ENCODE data around the gene ZFP69B. TPM values are rescaled to one million over a fixed set of nuclear protein-coding genes. Genes with fewer than 3 reads are reported as not detected.

The ZFP69B gene
- polyA plus RNA-seq, 1 donor (not counting 4 experiments of a cell fraction or from before 2014, with no cell fraction given), result 1.9 TPM

DNA sequence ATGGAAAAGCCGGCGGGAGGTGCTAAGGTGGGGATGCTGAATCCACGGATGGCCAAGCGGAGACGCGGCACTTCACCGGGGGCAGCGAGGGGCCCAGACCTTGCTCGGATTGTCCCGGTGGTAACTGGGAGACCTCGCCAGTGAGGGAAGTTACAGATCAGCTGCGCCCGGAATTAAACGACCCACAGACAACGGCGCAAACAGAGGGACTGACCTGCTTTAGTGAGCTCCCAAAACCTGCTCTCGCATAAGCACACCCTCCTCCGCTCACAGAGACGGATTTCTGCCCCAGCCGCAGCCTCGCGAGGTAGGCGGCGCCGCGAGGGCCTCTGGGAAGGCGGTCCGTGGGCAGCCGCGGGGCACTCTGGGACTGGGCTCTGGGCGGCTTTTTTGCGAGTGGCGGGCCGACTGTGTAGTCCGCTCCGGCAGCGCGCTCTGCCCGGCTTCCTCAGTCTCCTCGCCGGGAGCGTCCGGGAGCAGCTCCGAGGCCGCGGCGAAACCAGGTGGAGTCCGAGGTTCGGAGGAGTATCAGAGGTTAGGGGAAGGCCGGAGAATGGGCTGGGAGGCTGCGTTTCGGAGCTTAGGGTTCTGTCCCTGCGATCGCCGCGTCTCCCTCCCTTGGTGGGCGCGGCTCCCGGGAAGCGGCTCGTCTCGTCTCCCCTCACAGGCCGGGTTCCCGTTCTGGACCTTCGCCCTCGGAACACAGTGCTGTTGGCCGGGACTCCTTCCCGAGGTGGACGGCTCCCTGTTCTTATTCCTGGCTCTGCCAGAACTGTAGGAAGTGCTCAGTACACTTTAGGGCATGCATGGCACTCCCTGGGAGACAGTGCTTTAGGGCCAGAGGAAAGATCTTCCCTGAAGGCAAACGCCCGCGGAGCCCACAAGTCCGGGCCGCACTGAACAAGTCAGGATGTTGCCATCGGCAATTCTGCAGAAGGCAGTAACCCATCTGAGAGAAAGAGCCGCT, 58.4 kb downstream of the ZFP69B start, which contains the start of gene EXO5:
EXO5 (plus strand) TSS at position 393 of the 967 bp plus-strand sequence. CDS start 5,778 bp downstream, outside the sequence.
- peak within 1 kb of the TSS; percentile 83 for H3K9ac ChIP-seq (ENCODE audit: control insufficient read depth, extremely low read depth, insufficient read depth, low read length)
- H3K9me1 ChIP-seq (ENCODE audit: control insufficient read depth, extremely low read depth, insufficient read depth, low read length), result no peaks in the 10 kb centered on the region
- TF ChIP-seq EZH2 (IDR thresholded peaks at IDR 0.05; ENCODE audit: low read length), result no peak
- TF ChIP-seq, protein P1, sequence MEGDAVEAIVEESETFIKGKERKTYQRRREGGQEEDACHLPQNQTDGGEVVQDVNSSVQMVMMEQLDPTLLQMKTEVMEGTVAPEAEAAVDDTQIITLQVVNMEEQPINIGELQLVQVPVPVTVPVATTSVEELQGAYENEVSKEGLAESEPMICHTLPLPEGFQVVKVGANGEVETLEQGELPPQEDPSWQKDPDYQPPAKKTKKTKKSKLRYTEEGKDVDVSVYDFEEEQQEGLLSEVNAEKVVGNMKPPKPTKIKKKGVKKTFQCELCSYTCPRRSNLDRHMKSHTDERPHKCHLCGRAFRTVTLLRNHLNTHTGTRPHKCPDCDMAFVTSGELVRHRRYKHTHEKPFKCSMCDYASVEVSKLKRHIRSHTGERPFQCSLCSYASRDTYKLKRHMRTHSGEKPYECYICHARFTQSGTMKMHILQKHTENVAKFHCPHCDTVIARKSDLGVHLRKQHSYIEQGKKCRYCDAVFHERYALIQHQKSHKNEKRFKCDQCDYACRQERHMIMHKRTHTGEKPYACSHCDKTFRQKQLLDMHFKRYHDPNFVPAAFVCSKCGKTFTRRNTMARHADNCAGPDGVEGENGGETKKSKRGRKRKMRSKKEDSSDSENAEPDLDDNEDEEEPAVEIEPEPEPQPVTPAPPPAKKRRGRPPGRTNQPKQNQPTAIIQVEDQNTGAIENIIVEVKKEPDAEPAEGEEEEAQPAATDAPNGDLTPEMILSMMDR (optimal IDR thresholded peaks at IDR 0.05 in 1 of 3, IDR thresholded peaks at IDR 0.05 in 1 of 3, conservative IDR thresholded peaks at IDR 0.05 in 1 of 3; ENCODE audit: extremely low read depth in 1 of 3, insufficient read depth in 2 of 3, low read length in 3 of 3), result no peak
- peak within 1 kb of the TSS; percentile 43 for H3K27ac ChIP-seq (ENCODE audit: control insufficient read depth, insufficient read depth, low read length)
- peaks cover 8% of the 10 kb centered on the region for H3K4me1 ChIP-seq (ENCODE audit: control insufficient read depth, extremely low read depth, insufficient read depth, low read length)
- peak within 1 kb of the TSS; percentile 59 to 89 (median 86) for H3K4me3 ChIP-seq (ENCODE audit: control insufficient read depth in 2 of 3, extremely low read depth in 1 of 3, insufficient read depth in 2 of 3, low read depth in 1 of 3, low read length in 3 of 3)
- H2AFZ ChIP-seq (ENCODE audit: control insufficient read depth, low read length), result peak within 1 kb of the TSS; percentile 97
- dilution Hi-C loops (cut with MboI; ENCODE audit: extremely low pct_ligation_motif_present, low sequenced_read_pairs), result no loop called here
- FAIRE-seq (peak; percentile 26), DNase-seq (ENCODE audit: low read depth, low spot score) (no peak)
- no peaks in the 10 kb centered on the region for H3K36me3 ChIP-seq (ENCODE audit: control insufficient read depth in 2 of 2, extremely low read depth in 1 of 2, insufficient read depth in 2 of 2, low read length in 2 of 2)
- H3K9me3 ChIP-seq (ENCODE audit: control insufficient read depth, low read depth, low read length), result no peaks in the 10 kb centered on the region
- H3K4me2 ChIP-seq (ENCODE audit: control insufficient read depth, extremely low read depth, insufficient read depth, low read depth, low read length), result peak within 1 kb of the TSS; percentile 94
- H3K27me3 ChIP-seq (ENCODE audit: control insufficient read depth, extremely low read depth, insufficient read depth, low read length), result no peaks in the 10 kb centered on the region
- H4K20me1 ChIP-seq (ENCODE audit: control insufficient read depth, extremely low read depth, insufficient read depth, low read length), result no peaks in the 10 kb centered on the region
- no peaks in the 10 kb centered on the region for H3K79me2 ChIP-seq (ENCODE audit: control insufficient read depth, insufficient read depth, low read length)

Other genes with a start within 250 kb of the ZFP69B start
- gene TMCO2, start 202.5 kb upstream of the ZFP69B start, polyA plus RNA-seq, result not detected in 3 replicates
- gene ZMPSTE24, start 192.2 kb upstream of the ZFP69B start, polyA plus RNA-seq, result 34.0 to 73.4 TPM (median 44.9 TPM) in 3 replicates
- gene COL9A2, start 133.2 kb upstream of the ZFP69B start, polyA plus RNA-seq, result 1.2 to 3.0 TPM (median 1.6 TPM) in 3 replicates
- gene SMAP2, start 76.7 kb upstream of the ZFP69B start, polyA plus RNA-seq, result 10.2 to 19.0 TPM (median 13.2 TPM) in 3 replicates
- 2.2 to 3.5 TPM (median 2.3 TPM) in 3 replicates for gene ZFP69, start 26.8 kb downstream of the ZFP69B start, polyA plus RNA-seq
- 8.5 to 9.9 TPM (median 8.6 TPM) in 3 replicates for gene EXO5, start 58.3 kb downstream of the ZFP69B start, polyA plus RNA-seq
- 1.7 to 2.8 TPM (median 2.2 TPM) in 3 replicates for gene ZNF684, start 81.2 kb downstream of the ZFP69B start, polyA plus RNA-seq
- gene RIMS3, start 215.2 kb downstream of the ZFP69B start, polyA plus RNA-seq, result 1.1 to 2.6 TPM (median 1.7 TPM) in 3 replicates
- 32.4 to 48.5 TPM (median 35.4 TPM) in 3 replicates for gene NFYC, start 241.2 kb downstream of the ZFP69B start, polyA plus RNA-seq

Measured in keratinocyte (primary cell).